SK-N-MC (cell line): ENCODE measurements around the gene TPPP.

Experiments used
- DNase-seq: peaks from one replicate; pipeline ENCODE4 v3.0.0-alpha.2; 2011; ENCODE audit warnings: low read depth, low spot score
- H3K27ac ChIP-seq: fragments of 200-600 bp; sonication (generic); 2 replicates; pipeline ENCODE4 v1.5.1; 2016; ENCODE audit warnings: mixed run types
- H3K36me3 ChIP-seq: fragments of 200-600 bp; sonication (generic); 2 replicates; pipeline ENCODE4 v1.6.1; 2017; ENCODE audit warnings: antibody characterized with exemption, low read length, mixed read lengths; ENCODE audit not compliant: insufficient read depth
- H3K4me3 ChIP-seq: fragments of 200-600 bp; sonication (generic); 2 replicates; pipeline ENCODE4 v1.5.1; 2016
- H3K9ac ChIP-seq: fragments of 200-600 bp; sonication (generic); 2 replicates; pipeline ENCODE4 v1.8.0; 2017; ENCODE audit warnings: mixed run types, mixed read lengths; ENCODE audit not compliant: insufficient read length
- H3K9me3 ChIP-seq: fragments of 200-600 bp; sonication (generic); 2 replicates; pipeline ENCODE4 v1.6.1; 2017; ENCODE audit warnings: low read depth, mild to moderate bottlenecking, antibody characterized with exemption, low read length, moderate library complexity, mixed read lengths
- EZH2 ChIP-seq: fragments of 200-600 bp; sonication (generic); IDR thresholded peaks from one replicate; pipeline ENCODE4 v1.6.1; 2017; ENCODE audit warnings: antibody characterized with exemption
- FOXP2 ChIP-seq: optimal IDR thresholded peaks from 2 replicates; pipeline ENCODE3; 2011; ENCODE audit warnings: mild to moderate bottlenecking, moderate library complexity; ENCODE audit not compliant: insufficient read depth; ENCODE audit errors: extremely low read length, control extremely low read depth
- POLR2AphosphoS5 ChIP-seq: IDR thresholded peaks from 2 replicates; pipeline ENCODE4 v1.6.1; 2012; ENCODE audit warnings: mild to moderate bottlenecking, low read depth, low read length, borderline replicate concordance

TPPP gene

DNA sequence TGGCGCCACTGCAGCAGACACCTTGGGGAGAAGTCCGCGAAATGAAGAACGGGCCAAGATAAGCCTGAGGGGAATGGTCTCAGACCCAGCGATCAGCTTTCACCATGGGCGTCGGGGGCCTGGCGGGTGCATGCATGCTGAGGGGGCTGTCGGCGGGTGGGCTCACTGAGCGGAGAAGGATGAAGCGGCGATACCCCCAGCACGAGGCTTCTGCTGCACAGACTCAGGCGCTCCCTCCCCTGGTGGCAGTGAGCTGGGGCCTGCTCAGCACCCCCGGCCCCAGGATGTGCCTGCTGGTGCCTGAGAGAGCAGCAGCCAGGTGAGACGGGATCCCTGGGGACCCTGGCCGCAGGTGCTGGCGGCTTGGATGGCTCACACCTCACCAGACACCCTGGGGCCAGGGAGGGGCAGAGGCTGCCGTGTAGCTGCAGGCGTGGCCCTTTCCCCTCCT is 49.8 kb downstream of the TPPP start:
- no peak for TF ChIP-seq FOXP2
- TF ChIP-seq POLR2AphosphoS5, result no peak
- no peak for TF ChIP-seq EZH2
- peaks cover 51% of the 10 kb centered on the region for H3K36me3 ChIP-seq
- H3K27ac ChIP-seq, result no peak overlapping the region
- no peaks in the 10 kb centered on the region for H3K9me3 ChIP-seq
- DNase-seq, result no peak
- H3K4me3 ChIP-seq, result no peak overlapping the region
- H3K9ac ChIP-seq, result no peak overlapping the region

DNA sequence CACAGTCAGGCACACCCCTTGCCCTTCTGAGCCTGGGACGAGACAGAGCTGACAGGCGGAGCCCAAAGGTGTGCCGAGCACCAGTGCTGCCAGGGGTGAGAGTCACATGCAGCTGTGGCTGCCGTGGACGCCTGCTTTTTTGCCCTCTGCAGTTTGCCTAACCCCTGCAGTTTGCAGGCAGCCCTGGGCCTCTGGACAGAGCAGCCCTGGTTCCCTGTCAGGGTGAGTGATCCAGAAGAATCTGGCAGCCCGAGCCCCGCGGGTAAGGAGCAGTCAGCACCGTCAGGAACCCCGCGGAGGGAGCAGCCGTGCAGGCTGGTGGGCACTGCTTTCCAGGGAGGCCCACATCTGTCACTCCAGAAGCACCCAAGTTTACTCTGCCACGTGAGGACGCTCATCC is 50.7 kb downstream of the TPPP start:
- Histone ChIP-seq H3K27ac (no peak overlapping the region), H3K9ac (no peak overlapping the region), H3K9me3 (no peaks in the 10 kb centered on the region), H3K36me3 (peaks cover 48% of the 10 kb centered on the region), H3K4me3 (no peak overlapping the region)
- no peak for DNase-seq
- TF ChIP-seq EZH2, result no peak

DNA sequence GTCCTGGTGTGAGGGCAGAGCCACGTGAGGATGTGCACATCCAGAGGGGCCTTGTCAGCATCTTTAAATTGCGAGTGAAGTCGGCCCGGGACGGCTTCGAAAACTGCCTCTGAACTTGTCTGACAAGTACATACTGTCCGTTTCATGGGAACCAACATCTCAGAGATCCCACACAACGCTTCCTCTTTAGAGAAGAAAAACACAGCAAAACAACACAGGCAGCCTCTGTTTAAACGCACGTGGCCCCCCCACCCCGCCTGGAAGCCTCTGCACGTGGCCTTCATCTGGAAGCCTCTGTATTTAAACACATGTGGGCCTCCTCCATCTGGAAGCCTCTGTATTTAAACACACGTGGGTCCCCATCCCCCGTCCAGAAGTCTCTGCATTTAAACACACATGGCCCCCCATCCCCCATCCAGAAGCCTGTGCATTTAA is 51.8 kb downstream of the TPPP start:
- Histone ChIP-seq H3K27ac (no peak overlapping the region), H3K9me3 (no peaks in the 10 kb centered on the region), H3K4me3 (no peak overlapping the region), H3K9ac (no peak overlapping the region), H3K36me3 (peaks cover 44% of the 10 kb centered on the region; the same call in 1 of the 2 replicates)
- no peak for DNase-seq
- TF ChIP-seq POLR2AphosphoS5, result no peak
- no peak for TF ChIP-seq FOXP2
- no peak for TF ChIP-seq EZH2

DNA sequence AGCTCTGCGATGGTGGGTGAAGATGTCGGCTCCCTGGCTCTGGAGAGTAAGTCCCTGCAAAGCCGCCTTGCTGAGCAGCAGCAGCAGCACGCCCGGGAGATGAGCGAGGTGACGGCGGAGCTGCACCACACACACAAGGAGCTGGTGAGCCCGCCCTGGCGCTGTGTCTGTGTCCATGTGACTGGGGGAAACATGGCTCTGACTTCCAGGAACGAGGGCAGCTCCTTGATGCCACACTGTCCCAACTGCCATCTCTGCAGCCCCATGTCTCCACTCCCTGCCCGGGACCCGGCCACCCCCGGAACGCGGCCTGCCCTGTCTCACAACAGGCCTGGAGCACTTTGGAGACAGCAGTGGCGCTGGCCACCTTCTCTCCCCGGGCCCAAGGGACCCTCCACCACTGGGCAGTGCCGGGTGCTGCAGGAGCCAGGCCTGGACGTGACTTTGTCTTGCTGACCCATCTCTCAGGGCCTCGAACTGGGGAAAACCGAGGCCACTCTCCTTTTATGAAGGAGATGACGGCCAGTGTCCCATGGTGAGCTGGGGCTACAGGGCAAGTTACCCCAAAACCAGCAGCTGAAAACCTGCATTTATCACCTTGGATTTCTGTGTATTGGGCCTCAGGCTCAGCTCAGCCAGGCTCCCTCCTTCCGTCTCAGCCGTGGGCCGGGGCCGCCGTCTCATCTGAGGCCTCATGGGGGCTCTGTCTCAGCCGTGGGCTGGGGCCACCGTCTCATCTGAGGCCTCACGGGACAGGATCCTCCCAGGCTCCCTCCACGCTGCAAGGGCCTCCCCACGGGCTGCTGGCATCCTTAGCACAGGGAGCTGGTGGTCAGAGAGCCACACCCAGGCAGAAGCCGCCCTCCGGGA is 52.5 kb downstream of the TPPP start:
- Histone ChIP-seq H3K4me3 (no peak overlapping the region), H3K27ac (no peak overlapping the region), H3K36me3 (peaks cover 44% of the 10 kb centered on the region), H3K9me3 (no peaks in the 10 kb centered on the region), H3K9ac (no peak overlapping the region)
- DNase-seq, result no peak
- TF ChIP-seq FOXP2 (no peak), EZH2 (no peak), POLR2AphosphoS5 (no peak)

DNA sequence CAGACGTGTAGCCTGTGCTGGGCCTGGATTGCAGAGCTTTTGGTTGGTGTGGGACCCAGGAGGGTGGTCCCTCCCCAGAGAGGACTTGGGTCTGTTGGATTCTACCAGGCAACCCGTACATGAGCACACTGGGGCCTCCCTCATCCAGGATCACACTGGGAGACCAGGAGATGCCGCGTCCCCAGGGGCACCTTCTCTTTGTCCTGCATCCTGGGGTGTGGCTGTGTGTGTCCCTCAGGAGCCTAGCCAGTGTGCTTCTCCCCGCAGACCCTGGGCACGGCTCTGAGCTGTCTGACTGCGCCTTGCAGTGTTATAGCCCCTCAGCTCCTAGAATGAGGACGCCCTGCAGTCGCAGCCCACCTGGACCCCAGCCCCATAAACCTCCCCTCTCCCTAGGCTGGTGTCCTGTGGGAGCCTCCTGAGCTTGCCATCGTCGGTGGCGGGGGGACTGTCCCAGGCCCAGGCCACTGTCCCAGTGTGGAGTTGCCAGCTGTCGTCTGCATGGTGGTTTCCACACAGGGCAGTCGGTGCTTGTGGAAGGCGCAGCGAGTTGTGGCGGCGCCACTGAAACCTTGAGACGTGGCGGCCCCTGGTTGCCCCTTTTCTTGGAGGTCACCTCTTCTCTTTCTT is 53.5 kb downstream of the TPPP start:
- H3K9ac ChIP-seq, result no peak overlapping the region
- peaks cover 45% of the 10 kb centered on the region for H3K36me3 ChIP-seq
- no peaks in the 10 kb centered on the region for H3K9me3 ChIP-seq
- TF ChIP-seq EZH2 (no peak), POLR2AphosphoS5 (no peak), FOXP2 (no peak)
- no peak overlapping the region for H3K4me3 ChIP-seq
- no peak overlapping the region for H3K27ac ChIP-seq
- DNase-seq, result no peak

DNA sequence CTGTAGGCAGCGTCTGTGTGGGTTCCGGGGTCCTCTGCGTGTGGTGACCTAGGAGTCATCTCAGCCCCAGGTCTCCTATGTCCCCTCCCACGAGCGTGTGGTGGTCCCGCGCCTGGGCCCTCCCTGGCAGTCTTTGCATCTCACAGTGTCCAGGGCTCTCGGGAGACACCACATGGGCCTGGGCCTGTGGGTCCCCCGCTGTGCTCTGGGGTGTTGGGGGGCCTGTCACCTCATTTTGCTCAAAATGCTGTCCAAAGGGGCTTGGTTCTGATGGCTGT is 54.0 kb downstream of the TPPP start:
- H3K36me3 ChIP-seq, result peaks cover 49% of the 10 kb centered on the region
- no peak overlapping the region for H3K27ac ChIP-seq

DNA sequence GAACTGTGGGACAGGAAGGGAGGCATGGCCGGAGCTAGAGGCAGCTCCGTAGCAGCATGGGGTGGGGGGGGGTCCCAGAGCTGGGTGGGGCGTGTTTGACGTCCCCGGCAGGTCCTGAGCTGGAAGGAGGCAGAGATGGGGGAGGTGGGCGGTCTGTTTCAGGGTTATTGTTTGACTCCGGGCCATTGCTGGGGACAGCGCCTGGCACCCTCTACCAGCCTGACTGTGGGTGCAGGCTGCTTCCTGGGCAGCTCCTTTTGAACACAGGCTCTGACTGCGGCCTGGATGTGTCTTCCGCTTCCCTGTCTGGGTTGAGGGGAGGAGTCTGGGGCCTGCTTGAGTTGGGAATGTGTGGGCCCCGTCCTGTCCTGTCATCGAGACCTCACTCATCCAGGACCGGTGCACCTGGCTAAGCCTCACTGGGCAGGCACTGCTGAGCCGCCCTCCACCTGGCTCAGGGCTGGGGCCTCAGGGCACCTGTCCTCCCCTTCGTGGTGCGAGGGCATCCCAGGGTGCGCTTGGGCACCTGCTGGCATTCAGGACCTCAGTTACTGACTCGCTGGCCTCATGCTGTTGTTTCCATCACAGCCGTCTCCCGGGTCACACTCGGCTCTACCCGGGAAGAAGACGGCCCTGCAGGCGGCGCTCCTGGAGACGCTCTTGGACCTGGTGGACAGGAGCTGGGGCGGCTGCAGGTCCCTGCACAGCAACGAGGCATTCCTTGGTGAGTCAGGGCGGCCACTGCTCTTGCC is 54.5 kb downstream of the TPPP start:
- Histone ChIP-seq H3K36me3 (peaks cover 51% of the 10 kb centered on the region), H3K27ac (no peak overlapping the region), H3K9me3 (no peaks in the 10 kb centered on the region), H3K4me3 (no peak overlapping the region), H3K9ac (no peak overlapping the region)
- TF ChIP-seq POLR2AphosphoS5 (no peak), EZH2 (no peak), FOXP2 (no peak)
- DNase-seq, result no peak

More for the DNA sequence above, 54.0 kb downstream of the TPPP start:
- no peak for DNase-seq
- H3K9me3 ChIP-seq, result no peaks in the 10 kb centered on the region
- no peak overlapping the region for H3K9ac ChIP-seq
- TF ChIP-seq POLR2AphosphoS5, result no peak
- TF ChIP-seq FOXP2, result no peak
- no peak for TF ChIP-seq EZH2
- no peak overlapping the region for H3K4me3 ChIP-seq
